BE2C (cell line): ENCODE results near the gene TBC1D21.

Experiments
- DNase-seq: peaks from one replicate; pipeline ENCODE4 v3.0.0-alpha.2; 2020
- H3K27me3 ChIP-seq: fragments of 250-450 bp; sonication (Bioruptor Pico); 2 replicates; pipeline ENCODE4 v1.5.1; 2020; ENCODE audit warnings: mild to moderate bottlenecking
- H3K36me3 ChIP-seq: fragments of 250-450 bp; sonication (Bioruptor Pico); 2 replicates; pipeline ENCODE4 v1.5.1; 2020; ENCODE audit warnings: mild to moderate bottlenecking
- H3K4me1 ChIP-seq: fragments of 250-450 bp; sonication (Bioruptor Pico); 2 replicates; pipeline ENCODE4 v1.5.1; 2020
- H3K4me3 ChIP-seq: 2 replicates; pipeline ENCODE4 v1.5.1; 2011; ENCODE audit warnings: low read depth, low read length
- H3K9me3 ChIP-seq: fragments of 250-450 bp; sonication (Bioruptor Pico); 2 replicates; pipeline ENCODE4 v1.5.1; 2020
- CTCF ChIP-seq: IDR thresholded peaks from 2 replicates; pipeline ENCODE4 v1.5.1; 2012; ENCODE audit warnings: mild to moderate bottlenecking, low read depth, low read length

TBC1D21 gene

GRCh38 chr15:73914145-73914544 lies 40.8 kb downstream of the TBC1D21 start:
- Histone ChIP-seq H3K4me1 (no peaks in the 10 kb centered on the region; the same call in 1 of the 2 replicates), H3K36me3 (no peaks in the 10 kb centered on the region), H3K4me3 (no peak overlapping the region), H3K27me3 (no peaks in the 10 kb centered on the region), H3K9me3 (no peaks in the 10 kb centered on the region)
- TF ChIP-seq CTCF, result no peak
- DNase-seq, result no peak

- DNase-seq, result no peak
- no peaks in the 10 kb centered on the region; the same call in 1 of the 2 replicates for H3K4me1 ChIP-seq
These were observed 41.7 kb downstream of the TBC1D21 start for GRCh38 chr15:73915082-73915481.

GRCh38 chr15:73918784-73919183 lies 45.4 kb downstream of the TBC1D21 start:
- DNase-seq, result no peak
- H3K4me3 ChIP-seq, result no peak overlapping the region
- no peaks in the 10 kb centered on the region for H3K9me3 ChIP-seq
- H3K27me3 ChIP-seq, result no peaks in the 10 kb centered on the region
- peaks cover 18% of the 10 kb centered on the region for H3K4me1 ChIP-seq
- H3K36me3 ChIP-seq, result no peaks in the 10 kb centered on the region
- TF ChIP-seq CTCF, result no peak

More at GRCh38 chr15:73915082-73915481, 41.7 kb downstream of the TBC1D21 start:
- Histone ChIP-seq H3K4me3 (no peak overlapping the region), H3K9me3 (no peaks in the 10 kb centered on the region), H3K27me3 (no peaks in the 10 kb centered on the region), H3K36me3 (no peaks in the 10 kb centered on the region)
- TF ChIP-seq CTCF, result no peak

- H3K4me3 ChIP-seq, result no peak overlapping the region
- no peak for TF ChIP-seq CTCF
- H3K9me3 ChIP-seq, result no peaks in the 10 kb centered on the region
- DNase-seq, result no peak
- H3K4me1 ChIP-seq, result peaks cover 27% of the 10 kb centered on the region
- H3K27me3 ChIP-seq, result no peaks in the 10 kb centered on the region
- no peaks in the 10 kb centered on the region for H3K36me3 ChIP-seq
These were observed 46.3 kb downstream of the TBC1D21 start for GRCh38 chr15:73919706-73920105.

GRCh38 chr15:73921254-73921925 lies 48.0 kb downstream of the TBC1D21 start:
- no peak overlapping the region for H3K4me3 ChIP-seq
- H3K27me3 ChIP-seq, result no peaks in the 10 kb centered on the region
- no peaks in the 10 kb centered on the region for H3K9me3 ChIP-seq
- peaks cover 41% of the 10 kb centered on the region for H3K4me1 ChIP-seq
- no peak for TF ChIP-seq CTCF
- H3K36me3 ChIP-seq, result no peaks in the 10 kb centered on the region
- DNase-seq, result no peak
